CD14-positive monocyte (primary cell): ENCODE data around the gene TRAF3. TPM values are rescaled to one million over a fixed set of nuclear protein-coding genes. Genes with fewer than 3 reads are reported as not detected.

Source experiments
- DNase-seq, 3 donors: peaks; one replicate each; pipeline ENCODE4 v3.0.0-alpha.2; 2011 to 2022
- H2AFZ ChIP-seq: 2 replicates; pipeline ENCODE4 v1.6.0; 2012; ENCODE audit warnings: mild to moderate bottlenecking, low read depth, low read length, inconsistent platforms; ENCODE audit not compliant: insufficient read depth, poor library complexity, severe bottlenecking
- H3K27ac ChIP-seq, 2 donors: 1 replicate in 1 of 2; 2 replicates in 1 of 2; pipeline ENCODE4 v1.5.1; 2012 to 2013; ENCODE audit warnings: low read length in 2 of 2, control low read depth in 1 of 2, inconsistent platforms in 1 of 2, low read depth in 1 of 2, mild to moderate bottlenecking in 1 of 2
- H3K27me3 ChIP-seq, 2 donors: one replicate each; pipeline versions ENCODE4 v1.6.0 to v1.6.1; 2011 to 2013; ENCODE audit warnings: low read length in 2 of 2; ENCODE audit not compliant: control insufficient read depth in 2 of 2, insufficient read depth in 2 of 2
- H3K36me3 ChIP-seq, 2 donors: replicated peaks in 1 of 2; 1 replicate in 1 of 2; 2 replicates in 1 of 2; pipeline versions ENCODE4 v1.5.1 to v1.6.1; 2012 to 2013; ENCODE audit warnings: low read length in 2 of 2, control low read depth in 1 of 2, inconsistent platforms in 1 of 2, mild to moderate bottlenecking in 1 of 2; ENCODE audit not compliant: insufficient read depth in 2 of 2, control insufficient read depth in 1 of 2
- H3K4me1 ChIP-seq, 2 donors: 1 replicate in 1 of 2; 2 replicates in 1 of 2; pipeline versions ENCODE4 v1.5.1 to v1.6.1; 2012 to 2013; ENCODE audit warnings: low read length in 2 of 2, control low read depth in 1 of 2, inconsistent platforms in 1 of 2, mild to moderate bottlenecking in 1 of 2, moderate library complexity in 1 of 2; ENCODE audit not compliant: insufficient read depth in 2 of 2, control insufficient read depth in 1 of 2
- H3K4me2 ChIP-seq: replicated peaks from 2 replicates; pipeline ENCODE3; 2012; ENCODE audit warnings: low read length, moderate library complexity, mild to moderate bottlenecking; ENCODE audit not compliant: poor library complexity, severe bottlenecking; ENCODE audit errors: extremely low read depth
- H3K4me3 ChIP-seq, 3 experiments: fragments of 200-600 bp in 1 of 3; sonication (generic) in 1 of 3; replicated peaks in 1 of 3; 1 replicate in 2 of 3; 2 replicates in 1 of 3; pipeline ENCODE4 v1.5.1; 2011 to 2013; ENCODE audit warnings: low read length in 3 of 3, mild to moderate bottlenecking in 3 of 3, control low read depth in 2 of 3, low read depth in 2 of 3, inconsistent platforms in 1 of 3, moderate library complexity in 1 of 3
- H3K79me2 ChIP-seq: 2 replicates; pipeline ENCODE4 v1.6.0; 2012; ENCODE audit warnings: mild to moderate bottlenecking, control low read depth, inconsistent platforms, low read length, moderate library complexity; ENCODE audit not compliant: insufficient read depth
- H3K9ac ChIP-seq: 2 replicates; pipeline ENCODE4 v1.6.0; 2017; ENCODE audit warnings: low read length, mild to moderate bottlenecking; ENCODE audit not compliant: insufficient read depth, poor library complexity, severe bottlenecking
- H3K9me3 ChIP-seq, 2 donors: replicated peaks in 1 of 2; 1 replicate in 1 of 2; 2 replicates in 1 of 2; pipeline versions ENCODE4 v1.5.1 to v1.6.1; 2012 to 2013; ENCODE audit warnings: low read length in 2 of 2, control low read depth in 1 of 2; ENCODE audit not compliant: control insufficient read depth in 1 of 2, insufficient read depth in 1 of 2
- H4K20me1 ChIP-seq: 2 replicates; pipeline ENCODE4 v1.6.0; 2012; ENCODE audit warnings: mild to moderate bottlenecking, low read length, control low read depth, moderate library complexity; ENCODE audit not compliant: insufficient read depth
- H3K27ac Mint-ChIP-seq, 7 donors: one replicate each; pipeline ENCODE4 v1.8.0; 2020; ENCODE audit warnings: mild to moderate bottlenecking in 7 of 7, mixed read lengths in 7 of 7, moderate library complexity in 6 of 7, inconsistent platforms in 2 of 7
- H3K27me3 Mint-ChIP-seq, 3 donors: one replicate each; pipeline ENCODE4 v1.8.0; 2021 to 2022; ENCODE audit warnings: low read depth in 3 of 3, mild to moderate bottlenecking in 3 of 3, mixed read lengths in 3 of 3, moderate library complexity in 3 of 3, inconsistent platforms in 1 of 3
- H3K36me3 Mint-ChIP-seq, 2 donors: one replicate each; pipeline ENCODE4 v1.8.0; 2020; ENCODE audit warnings: mixed read lengths in 2 of 2, inconsistent platforms in 1 of 2, mild to moderate bottlenecking in 1 of 2
- H3K4me1 Mint-ChIP-seq: one replicate; pipeline ENCODE4 v1.8.0; 2020; ENCODE audit warnings: mild to moderate bottlenecking, mixed read lengths
- H3K4me3 Mint-ChIP-seq, 2 donors: one replicate each; pipeline ENCODE4 v1.8.0; 2020; ENCODE audit warnings: mild to moderate bottlenecking in 2 of 2, mixed read lengths in 2 of 2, moderate library complexity in 1 of 2
- H3K9me3 Mint-ChIP-seq, 7 donors: one replicate each; pipeline ENCODE4 v1.8.0; 2020 to 2022; ENCODE audit warnings: mixed read lengths in 7 of 7, mild to moderate bottlenecking in 6 of 7, moderate library complexity in 6 of 7, inconsistent platforms in 2 of 7
- CTCF ChIP-seq: fragments of 200-600 bp; IDR thresholded peaks from one replicate; pipeline ENCODE4 v1.8.0; 2022; ENCODE audit warnings: antibody characterized with exemption, mild to moderate bottlenecking
- WGBS: methylation state at CpG from one replicate; pipeline ENCODE4 v1.1.5; 2013; ENCODE audit warnings: missing lambda C conversion rate; ENCODE audit not compliant: insufficient coverage; 5-methylcytosine and 5-hydroxymethylcytosine counted together
- intact Hi-C, 2 donors: fragments of 100-400 bp; cut with micrococcal nuclease; formaldehyde crosslinking; loops; one replicate each; pipeline versions ENCODE4 v1.15.0 to v1.15.1; 2023
- polyA plus RNA-seq, 3 donors: library from polyadenylated mRNA; depleted of rRNA in 1 of 3; unstranded in 2 of 3; stranded (reverse) in 1 of 3; fragments of 300-500 nt in 2 of 3; fragments of >200 nt in 1 of 3; fragmentation: Illumina TruSeq in 2 of 3; gene quantifications; 1 replicate in 2 of 3; 2 replicates in 1 of 3; pipeline ENCODE4 v1.2.3, GENCODE V29; 2012 to 2021

The TRAF3 gene
- polyA plus RNA-seq, 3 donors = 12.0 to 37.6 (median 17.3) TPM

GRCh38 chr14:102782974-102783373 is 5.7 kb downstream of the TRAF3 start:
- Histone ChIP-seq H3K4me3 (no peak overlapping the region), H3K4me2 (no peak overlapping the region), H3K4me1 (peaks cover 48 to 64% of the 10 kb centered on the region in 2 donors), H3K9me3 (no peaks in the 10 kb centered on the region), H3K27ac (no peak overlapping the region), H3K27me3 (no peaks in the 10 kb centered on the region), H3K79me2 (peaks cover 98% of the 10 kb centered on the region), H2AFZ (no peak overlapping the region), H3K36me3 (no peaks in the 10 kb centered on the region), H4K20me1 (peaks cover 98% of the 10 kb centered on the region), H3K9ac (no peak overlapping the region)
- DNase-seq = no peak
- intact Hi-C loops = no loop called here
- Mint-ChIP-seq H3K27ac (no peak overlapping the region), H3K9me3 (peaks cover 0 to 2% (median 0%) of the 10 kb centered on the region in 7 donors), H3K36me3 (peaks cover 17 to 18% of the 10 kb centered on the region in 2 donors), H3K4me3 (no peak overlapping the region), H3K4me1 (peaks cover 67% of the 10 kb centered on the region), H3K27me3 (peaks cover 0 to 3% (median 0%) of the 10 kb centered on the region in 3 donors)
- TF ChIP-seq CTCF = no peak
- whole genome bisulfite sequencing = 89% methylated on average over 3 of the region's 7 CpGs

GRCh38 chr14:102784892-102785594 is 7.8 kb downstream of the TRAF3 start:
- H3K36me3 Mint-ChIP-seq = peaks cover 14 to 18% of the 10 kb centered on the region in 2 donors
- Histone ChIP-seq H3K79me2 (peaks cover 98% of the 10 kb centered on the region), H3K27ac (no peak overlapping the region), H3K9me3 (no peaks in the 10 kb centered on the region), H2AFZ (no peak overlapping the region), H3K36me3 (no peaks in the 10 kb centered on the region), H3K4me2 (no peak overlapping the region), H3K9ac (no peak overlapping the region), H3K4me3 (no peak overlapping the region), H4K20me1 (peaks cover 100% of the 10 kb centered on the region), H3K4me1 (peaks cover 32 to 51% of the 10 kb centered on the region in 2 donors), H3K27me3 (no peaks in the 10 kb centered on the region)
- H3K9me3 Mint-ChIP-seq = no peaks in the 10 kb centered on the region
- no peak for TF ChIP-seq CTCF
- no peaks in the 10 kb centered on the region for H3K27me3 Mint-ChIP-seq
- peaks cover 58% of the 10 kb centered on the region for H3K4me1 Mint-ChIP-seq
- intact Hi-C loops = no loop called here
- peak overlapping the region in 6 of 7 donors; percentile 49 to 75 (median 61) for H3K27ac Mint-ChIP-seq
- no peak for DNase-seq
- H3K4me3 Mint-ChIP-seq = no peak overlapping the region
- 71% methylated on average over 1 of the region's 7 CpGs for WGBS
